Spleen (tissue), 11 donors: ENCODE data around the gene OR7A5. TPM values are rescaled to one million over a fixed set of nuclear protein-coding genes. Genes with fewer than 3 reads are reported as not detected.
A peak's percentile ranks its signal among the peaks of the same experiment; 100 is the strongest.
"Not testable (repeated sequence)": the region's sequence is repeated elsewhere in the genome, so short reads cannot be mapped to it uniquely, and the experiment has no call there.

Source experiments
- DNase-seq: peaks from one replicate; pipeline ENCODE4 v3.0.0-alpha.2; 2020
- H3K27ac ChIP-seq, 8 donors: fragments of 200-600 bp; sonication (generic) in 7 of 8; 1 replicate in 4 of 8; 2 replicates in 4 of 8; pipeline versions ENCODE4 v1.5.0 to v1.8.0; 2016 to 2021; ENCODE audit warnings: inconsistent platforms in 4 of 8, mild to moderate bottlenecking in 4 of 8, moderate library complexity in 1 of 8
- H3K27me3 ChIP-seq, 7 donors: fragments of 200-600 bp; sonication (generic) in 6 of 7; replicated peaks in 1 of 7; 1 replicate in 4 of 7; 2 replicates in 3 of 7; pipeline versions ENCODE4 v1.5.0 to v1.8.0; 2016 to 2021; ENCODE audit warnings: inconsistent platforms in 3 of 7, mild to moderate bottlenecking in 1 of 7
- H3K36me3 ChIP-seq, 6 donors: fragments of 200-600 bp; sonication (generic) in 5 of 6; 1 replicate in 4 of 6; 2 replicates in 2 of 6; pipeline versions ENCODE4 v1.5.0 to v1.8.0; 2016 to 2021; ENCODE audit warnings: inconsistent platforms in 2 of 6
- H3K4me1 ChIP-seq, 6 donors: fragments of 200-600 bp; sonication (generic) in 5 of 6; 1 replicate in 3 of 6; 2 replicates in 3 of 6; pipeline versions ENCODE4 v1.5.0 to v1.8.0; 2016 to 2021; ENCODE audit warnings: inconsistent platforms in 3 of 6
- H3K4me3 ChIP-seq, 8 donors: fragments of 200-600 bp; sonication (generic) in 7 of 8; 1 replicate in 4 of 8; 2 replicates in 4 of 8; pipeline versions ENCODE4 v1.5.0 to v1.8.0; 2016 to 2021; ENCODE audit warnings: inconsistent platforms in 4 of 8, mild to moderate bottlenecking in 4 of 8, moderate library complexity in 2 of 8
- H3K9me3 ChIP-seq, 8 donors: fragments of 200-600 bp; sonication (generic) in 7 of 8; 1 replicate in 4 of 8; 2 replicates in 4 of 8; pipeline versions ENCODE4 v1.5.0 to v1.8.0; 2016 to 2021; ENCODE audit warnings: inconsistent platforms in 4 of 8
- CTCF ChIP-seq, 11 experiments: fragments of 200-600 bp in 7 of 11; fragments of 450-650 bp in 4 of 11; sonication (generic) in 4 of 11; IDR thresholded peaks in 8 of 11; conservative IDR thresholded peaks in 3 of 11; 1 replicate in 7 of 11; 2 replicates in 4 of 11; pipeline versions ENCODE4 v1.4.0 to v1.8.0; 2016 to 2021; ENCODE audit warnings: antibody characterized with exemption in 11 of 11, inconsistent platforms in 4 of 11, mild to moderate bottlenecking in 1 of 11
- POLR2A ChIP-seq, 3 donors: fragments of 450-650 bp; IDR thresholded peaks; one replicate each; pipeline ENCODE4 v1.5.1; 2017; ENCODE audit warnings: antibody characterized with exemption in 3 of 3, mild to moderate bottlenecking in 1 of 3
- POLR2AphosphoS5 ChIP-seq, 3 donors: sonication (generic); formaldehyde crosslinking; IDR thresholded peaks; one replicate each; pipeline ENCODE4 v1.5.1; 2017; ENCODE audit warnings: antibody characterized with exemption in 3 of 3
- WGBS, 5 donors: extraction: QIAGEN DNeasy Blood & Tissue Kit in 3 of 5; methylation state at CpG; one replicate each; pipeline versions ENCODE4 v1.1.5 to v1.1.7; 2013 to 2018; 5-methylcytosine and 5-hydroxymethylcytosine counted together
- intact Hi-C: fragments of 100-400 bp; cut with DNase I; formaldehyde crosslinking; loops from one replicate; pipeline ENCODE4 v1.15.0; 2023; ENCODE audit warnings: low total_unique reads
- polyA plus RNA-seq, 3 donors: library from polyadenylated mRNA; stranded (reverse); fragments of 200-250 nt; gene quantifications; one replicate each; pipeline ENCODE4 v1.2.1, GENCODE V29; 2013
- total RNA-seq, 7 donors: library from RNA; depleted of rRNA in 3 of 7; stranded (reverse); fragments of >200 nt in 3 of 7; fragmentation: NEBNext Ultra II Directional in 4 of 7; extraction: Animal tissue kit (Norgen Biotek cat#: 25700) in 4 of 7; gene quantifications; one replicate each; pipeline versions ENCODE4 v1.1.0 to v1.2.1, GENCODE V29; 2016 to 2021
- donor health status: healthy with polysubstance abuse.
- donor health status: DM: no; HTN: no; CAD: no; lungs with moderate emphysema.
- donor health status: DM: no; HTN: no; CAD: no.
- donor health status: Bipolar disorder and iron deficiency.
- donor health status: healthy.
- donor health status: DM: no; HTN: no; CAD: no.
- donor health status: DM: yes; HTN: yes; CAD: no.

OR7A5 gene
- total and polyA plus RNA-seq, 10 donors: not detected

DNA sequence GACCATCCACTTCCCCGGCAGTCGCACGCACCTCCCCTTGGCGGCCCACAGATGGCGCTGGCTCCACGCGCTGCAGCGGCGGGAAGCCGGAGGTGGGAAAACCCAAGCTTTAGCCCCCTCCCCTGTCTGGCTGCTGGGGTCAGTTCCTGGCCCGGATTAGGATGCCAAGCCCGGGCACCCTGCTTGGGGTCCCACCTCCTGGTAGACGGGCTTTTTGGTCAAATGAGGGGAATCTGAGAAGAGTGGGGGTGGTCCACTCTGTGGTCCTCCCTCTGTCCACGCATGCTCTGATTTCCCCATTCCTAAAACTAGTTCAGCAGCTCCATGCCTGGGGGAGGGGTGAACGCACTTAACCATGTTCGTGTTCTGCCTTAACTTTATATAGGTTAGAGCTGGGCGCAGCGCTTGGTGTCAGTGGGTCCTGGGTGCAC lies 48.5 kb downstream of the OR7A5 start:
- WGBS, 5 donors: 20 to 23% (median 22%) methylated on average over 17 to 18 of the region's 18 CpGs
- Histone ChIP-seq H3K4me1 (peaks cover 4 to 56% (median 29%) of the 10 kb centered on the region in 6 donors), H3K4me3 (peak overlapping the region in 1 of 8 donors; percentile 35), H3K36me3 (no peaks in the 10 kb centered on the region), H3K27ac (peak overlapping the region in 6 of 8 donors; percentile 63 to 91 (median 78)), H3K27me3 (peaks cover 0 to 33% (median 0%) of the 10 kb centered on the region in 7 donors), H3K9me3 (peaks cover 0 to 9% (median 0%) of the 10 kb centered on the region in 8 donors)
- DNase-seq: peak; percentile 90
- TF ChIP-seq POLR2AphosphoS5 (IDR thresholded peaks at IDR 0.05) (peak in 1 of 3 donors; percentile 61), CTCF (IDR thresholded peaks at IDR 0.05 in 8 of 11, conservative IDR thresholded peaks at IDR 0.05 in 3 of 11) (peak in 9 of 11 experiments; percentile 30 to 87 (median 77)), POLR2A (IDR thresholded peaks at IDR 0.05) (no peak)
- intact Hi-C loops: no loop called here

- intact Hi-C loops, H3K9me3 ChIP-seq, H3K36me3 ChIP-seq: not testable (repeated sequence)
- H3K27me3 ChIP-seq: peaks cover 0 to 42% (median 0%) of the 10 kb centered on the region in 7 donors
- peak in 2 of 3 donors; percentile 28 to 60 for TF ChIP-seq POLR2AphosphoS5 (IDR thresholded peaks at IDR 0.05)
- peak overlapping the region in 7 of 8 donors; percentile 61 to 91 (median 76) for H3K27ac ChIP-seq
- H3K4me1 ChIP-seq: peaks cover 4 to 63% (median 29%) of the 10 kb centered on the region in 6 donors
- WGBS, 5 donors: 32 to 43% (median 38%) methylated on average over 8 to 9 of the region's 11 CpGs
- peak overlapping the region in 1 of 8 donors; percentile 35 for H3K4me3 ChIP-seq
- DNase-seq: peak; percentile 89
These were observed 49.7 kb downstream of the OR7A5 start for GRCh38 chr19:14785102-14785793.

- Histone ChIP-seq H3K4me1 (peaks cover 4 to 63% (median 29%) of the 10 kb centered on the region in 6 donors), H3K4me3 (peak overlapping the region in 1 of 8 donors; percentile 35), H3K27ac (peak overlapping the region in 7 of 8 donors; percentile 36 to 91 (median 76)), H3K27me3 (peaks cover 0 to 47% (median 0%) of the 10 kb centered on the region in 7 donors)
- WGBS, 5 donors: 12 to 28% (median 16%) methylated on average over 7 to 9 of the region's 10 CpGs
- TF ChIP-seq POLR2AphosphoS5 (IDR thresholded peaks at IDR 0.05): peak; percentile 61 to 78 (median 73)
- peak; percentile 93 for DNase-seq
- intact Hi-C loops, H3K36me3 ChIP-seq, H3K9me3 ChIP-seq: not testable (repeated sequence)
These were observed 50.3 kb downstream of the OR7A5 start for GRCh38 chr19:14784730-14785101.

DNA sequence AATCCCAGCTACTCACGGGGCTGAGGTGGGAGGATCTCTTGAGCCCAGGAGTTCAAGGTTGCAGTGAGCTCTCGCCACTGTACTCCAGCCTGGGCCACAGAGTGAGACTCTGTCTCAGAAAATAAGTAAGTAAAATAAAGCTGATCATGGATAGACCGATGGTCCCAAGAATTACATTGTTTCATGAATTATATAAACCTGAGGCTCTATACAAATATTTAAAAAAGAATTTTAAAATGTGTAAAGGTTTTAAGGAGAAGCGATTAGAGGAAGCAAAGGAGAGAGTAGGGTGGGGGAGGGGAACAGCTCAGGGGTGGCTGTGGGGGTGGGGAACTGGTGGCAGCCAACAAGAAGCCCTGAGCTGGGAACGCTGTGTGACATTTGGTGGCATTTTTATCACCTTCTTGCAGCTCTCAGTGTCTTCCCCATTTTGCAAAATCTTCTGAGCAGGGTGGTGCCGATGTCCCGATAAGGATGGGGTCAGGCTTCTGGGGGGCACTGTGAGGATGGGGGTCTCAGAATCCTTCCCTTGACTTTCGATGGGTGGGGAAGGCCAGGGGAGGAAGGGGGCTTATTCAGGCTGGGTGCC lies 51.5 kb downstream of the OR7A5 start:
- H3K36me3 ChIP-seq, intact Hi-C loops, DNase-seq, H3K4me3 ChIP-seq, H3K9me3 ChIP-seq: not testable (repeated sequence)
- Histone ChIP-seq H3K27ac (peak overlapping the region in 7 of 8 donors; percentile 36 to 91 (median 76)), H3K4me1 (peaks cover 4 to 63% (median 29%) of the 10 kb centered on the region in 6 donors), H3K27me3 (peaks cover 0 to 51% (median 0%) of the 10 kb centered on the region in 7 donors)
- WGBS, 5 donors: 27 to 40% (median 37%) methylated on average over 7 to 8 of the region's 8 CpGs

- WGBS, 5 donors: 84 to 91% (median 88%) methylated on average over 16 of the region's 16 CpGs
- peak overlapping the region in 6 of 8 donors; percentile 58 to 91 (median 78) for H3K27ac ChIP-seq
- intact Hi-C loops: no loop called here
- H3K4me1 ChIP-seq: peaks cover 4 to 67% (median 29%) of the 10 kb centered on the region in 6 donors
- H3K36me3 ChIP-seq: no peaks in the 10 kb centered on the region
- no peak overlapping the region for H3K4me3 ChIP-seq
- no peak for DNase-seq
- peaks cover 0 to 6% (median 0%) of the 10 kb centered on the region in 8 donors for H3K9me3 ChIP-seq
- H3K27me3 ChIP-seq: peaks cover 0 to 57% (median 0%) of the 10 kb centered on the region in 7 donors
- TF ChIP-seq POLR2AphosphoS5 (IDR thresholded peaks at IDR 0.05): peak in 1 of 3 donors; percentile 18
- TF ChIP-seq CTCF (IDR thresholded peaks at IDR 0.05 in 8 of 11, conservative IDR thresholded peaks at IDR 0.05 in 3 of 11): no peak
These were observed 52.2 kb downstream of the OR7A5 start for GRCh38 chr19:14782626-14783409.

DNA sequence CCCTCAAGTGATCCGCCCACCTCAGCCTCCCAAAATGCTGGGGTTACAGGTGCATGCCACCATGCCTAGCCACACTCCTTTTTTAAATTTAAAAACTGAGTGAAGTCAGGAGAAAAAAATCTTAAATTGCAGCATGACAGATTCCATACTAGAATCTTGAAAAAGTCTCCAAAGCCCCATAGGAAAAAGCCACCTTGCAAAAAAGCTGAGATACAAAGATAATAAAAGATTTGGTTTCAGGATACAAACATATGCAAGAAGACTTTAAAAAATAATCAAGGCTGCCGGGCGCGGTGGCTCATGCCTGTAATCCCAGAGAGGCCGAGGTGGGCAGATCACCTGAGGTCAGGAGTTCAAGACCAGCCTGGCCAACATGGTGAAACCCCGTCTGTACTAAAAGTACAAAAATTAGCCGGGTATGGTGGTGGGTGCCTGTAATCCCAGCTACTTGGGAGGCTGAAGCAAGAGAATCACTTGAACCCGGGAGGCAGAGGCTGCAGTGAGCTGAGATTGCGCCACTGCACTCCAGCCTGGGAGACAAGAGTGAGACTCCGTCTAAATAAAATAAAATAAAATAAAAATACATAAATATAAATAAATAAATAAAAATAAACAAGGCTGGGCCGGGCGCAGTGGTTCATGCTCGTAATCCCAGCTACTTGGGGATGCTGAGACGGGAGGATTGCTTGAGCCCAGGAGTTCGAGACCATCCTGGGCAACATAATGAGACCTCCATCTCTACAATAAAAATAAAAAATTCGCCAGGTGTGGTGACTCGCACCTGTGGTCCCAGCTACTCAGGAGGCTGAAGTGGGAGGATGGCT lies 53.1 kb downstream of the OR7A5 start:
- WGBS, 5 donors: 88 to 94% (median 90%) methylated on average over 17 of the region's 17 CpGs
- intact Hi-C loops, DNase-seq: not testable (repeated sequence)

GRCh38 chr19:14780622-14781225 lies 54.3 kb downstream of the OR7A5 start:
- H3K27ac ChIP-seq, DNase-seq, intact Hi-C loops, H3K36me3 ChIP-seq, H3K9me3 ChIP-seq, H3K4me3 ChIP-seq: not testable (repeated sequence)
- H3K27me3 ChIP-seq: peaks cover 0 to 65% (median 3%) of the 10 kb centered on the region in 7 donors
- 65 to 74% (median 70%) methylated on average over 12 to 14 of the region's 14 CpGs for WGBS, 5 donors
- peaks cover 0 to 62% (median 23%) of the 10 kb centered on the region in 6 donors for H3K4me1 ChIP-seq

More for the DNA sequence above, 53.1 kb downstream of the OR7A5 start:
- Histone ChIP-seq H3K27me3 (peaks cover 0 to 63% (median 0%) of the 10 kb centered on the region in 7 donors), H3K27ac (peak overlapping the region in 4 of 8 donors; percentile 76 to 91 (median 84)), H3K4me1 (peaks cover 4 to 63% (median 28%) of the 10 kb centered on the region in 6 donors)
- not testable (repeated sequence) for H3K9me3 ChIP-seq, H3K36me3 ChIP-seq, H3K4me3 ChIP-seq
